ENCODE results near the gene KPNA5. TPM values are rescaled to one million over a fixed set of nuclear protein-coding genes. Genes with fewer than 3 reads are reported as not detected.

Gene KPNA5
- total RNA-seq, 1 donor from 2014 or later: 10.4 TPM

DNA sequence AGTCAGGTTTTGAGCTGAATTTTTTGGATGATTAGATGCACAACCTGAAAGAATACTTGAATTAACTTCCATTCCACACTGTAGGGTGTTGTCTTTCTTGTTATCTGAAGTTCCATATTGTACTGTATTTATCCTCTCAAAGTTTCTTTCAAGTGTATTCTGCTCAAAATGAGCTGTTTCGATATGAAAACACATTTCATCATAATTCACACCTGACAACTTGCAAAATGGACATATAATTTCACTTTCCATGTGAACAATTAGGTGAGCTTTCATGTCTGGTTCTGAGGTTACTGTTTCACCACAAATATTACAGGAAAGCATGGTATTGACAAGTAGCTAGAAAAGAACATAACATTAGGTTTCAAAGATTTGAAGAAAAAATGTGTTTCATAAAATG is 14.1 kb upstream of the KPNA5 start:
- H3K9me3 Mint-ChIP-seq (ENCODE audit: unreplicated experiment): no peaks in the 10 kb centered on the region
- H3K4me3 Mint-ChIP-seq (ENCODE audit: unreplicated experiment): peak overlapping the region; percentile 15
- no peak overlapping the region for H3K27ac Mint-ChIP-seq (ENCODE audit: unreplicated experiment)
- no peak for DNase-seq (ENCODE audit: extremely low spot score, unreplicated experiment)
- H3K27me3 Mint-ChIP-seq (ENCODE audit: unreplicated experiment): peaks cover 14% of the 10 kb centered on the region
- peaks cover 37% of the 10 kb centered on the region for H3K4me1 Mint-ChIP-seq (ENCODE audit: unreplicated experiment)
- no peaks in the 10 kb centered on the region for H3K36me3 Mint-ChIP-seq (ENCODE audit: unreplicated experiment)
- TF ChIP-seq, protein P1, sequence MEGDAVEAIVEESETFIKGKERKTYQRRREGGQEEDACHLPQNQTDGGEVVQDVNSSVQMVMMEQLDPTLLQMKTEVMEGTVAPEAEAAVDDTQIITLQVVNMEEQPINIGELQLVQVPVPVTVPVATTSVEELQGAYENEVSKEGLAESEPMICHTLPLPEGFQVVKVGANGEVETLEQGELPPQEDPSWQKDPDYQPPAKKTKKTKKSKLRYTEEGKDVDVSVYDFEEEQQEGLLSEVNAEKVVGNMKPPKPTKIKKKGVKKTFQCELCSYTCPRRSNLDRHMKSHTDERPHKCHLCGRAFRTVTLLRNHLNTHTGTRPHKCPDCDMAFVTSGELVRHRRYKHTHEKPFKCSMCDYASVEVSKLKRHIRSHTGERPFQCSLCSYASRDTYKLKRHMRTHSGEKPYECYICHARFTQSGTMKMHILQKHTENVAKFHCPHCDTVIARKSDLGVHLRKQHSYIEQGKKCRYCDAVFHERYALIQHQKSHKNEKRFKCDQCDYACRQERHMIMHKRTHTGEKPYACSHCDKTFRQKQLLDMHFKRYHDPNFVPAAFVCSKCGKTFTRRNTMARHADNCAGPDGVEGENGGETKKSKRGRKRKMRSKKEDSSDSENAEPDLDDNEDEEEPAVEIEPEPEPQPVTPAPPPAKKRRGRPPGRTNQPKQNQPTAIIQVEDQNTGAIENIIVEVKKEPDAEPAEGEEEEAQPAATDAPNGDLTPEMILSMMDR (IDR thresholded peaks at IDR 0.05): no peak

DNA sequence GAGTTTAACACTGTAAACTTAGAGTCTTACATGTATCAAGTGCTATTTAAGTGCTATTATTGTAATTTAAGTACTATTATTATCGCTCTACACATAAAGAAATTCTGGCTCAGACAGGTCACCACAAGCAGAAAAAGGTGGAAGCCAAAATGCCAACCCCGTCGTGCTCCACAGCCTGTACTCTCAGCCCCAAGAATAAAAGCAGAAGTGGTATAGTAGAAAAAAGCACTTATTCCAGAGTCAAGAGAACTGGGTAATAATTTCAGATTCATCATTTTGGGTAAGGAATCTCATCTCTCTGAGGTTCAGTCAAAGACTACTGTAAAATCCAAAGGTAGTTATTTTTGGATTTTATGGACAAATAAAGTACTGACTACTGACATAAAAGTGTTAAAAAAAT is 13.4 kb upstream of the KPNA5 start:
- TF ChIP-seq, protein P1 (IDR thresholded peaks at IDR 0.05): no peak
- Mint-ChIP-seq H3K27ac (ENCODE audit: unreplicated experiment) (peak overlapping the region; percentile 98), H3K9me3 (ENCODE audit: unreplicated experiment) (no peaks in the 10 kb centered on the region), H3K4me1 (ENCODE audit: unreplicated experiment) (peaks cover 37% of the 10 kb centered on the region), H3K36me3 (ENCODE audit: unreplicated experiment) (no peaks in the 10 kb centered on the region), H3K4me3 (ENCODE audit: unreplicated experiment) (peak overlapping the region; percentile 96), H3K27me3 (ENCODE audit: unreplicated experiment) (peaks cover 21% of the 10 kb centered on the region)
- DNase-seq (ENCODE audit: extremely low spot score, unreplicated experiment): no peak

DNA sequence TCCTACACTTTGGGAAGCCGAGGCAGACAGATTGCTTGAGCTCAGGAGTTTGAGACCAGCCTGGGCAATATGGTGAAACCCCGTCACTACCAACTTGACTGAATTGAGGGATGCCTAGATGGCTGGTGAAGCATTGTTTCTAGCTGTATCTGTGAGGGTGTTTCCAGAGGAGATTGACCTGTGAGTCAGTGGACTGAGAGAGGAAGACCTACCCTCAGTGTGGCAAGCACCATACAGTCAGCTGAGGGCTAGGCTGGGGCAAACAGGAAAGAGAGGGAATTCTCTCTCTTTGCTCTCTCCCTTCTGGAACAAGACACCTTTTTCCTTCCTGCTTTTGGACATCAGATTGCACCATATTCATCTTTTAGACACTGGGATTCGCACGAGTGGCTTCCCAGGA is 8.7 kb upstream of the KPNA5 start:
- Mint-ChIP-seq H3K4me3 (ENCODE audit: unreplicated experiment) (no peak overlapping the region), H3K27me3 (ENCODE audit: unreplicated experiment) (peaks cover 52% of the 10 kb centered on the region), H3K36me3 (ENCODE audit: unreplicated experiment) (no peaks in the 10 kb centered on the region), H3K4me1 (ENCODE audit: unreplicated experiment) (peaks cover 11% of the 10 kb centered on the region), H3K27ac (ENCODE audit: unreplicated experiment) (no peak overlapping the region), H3K9me3 (ENCODE audit: unreplicated experiment) (no peaks in the 10 kb centered on the region)
- TF ChIP-seq, protein P1 (IDR thresholded peaks at IDR 0.05): no peak
- DNase-seq (ENCODE audit: extremely low spot score, unreplicated experiment): no peak

GRCh38 chr6:116676021-116676420 is 5.0 kb upstream of the KPNA5 start:
- Mint-ChIP-seq H3K27ac (ENCODE audit: unreplicated experiment) (no peak overlapping the region), H3K4me1 (ENCODE audit: unreplicated experiment) (no peaks in the 10 kb centered on the region), H3K36me3 (ENCODE audit: unreplicated experiment) (no peaks in the 10 kb centered on the region), H3K4me3 (ENCODE audit: unreplicated experiment) (no peak overlapping the region), H3K9me3 (ENCODE audit: unreplicated experiment) (no peaks in the 10 kb centered on the region), H3K27me3 (ENCODE audit: unreplicated experiment) (peaks cover 45% of the 10 kb centered on the region)
- TF ChIP-seq, protein P1 (IDR thresholded peaks at IDR 0.05): no peak
- no peak for DNase-seq (ENCODE audit: extremely low spot score, unreplicated experiment)

DNA sequence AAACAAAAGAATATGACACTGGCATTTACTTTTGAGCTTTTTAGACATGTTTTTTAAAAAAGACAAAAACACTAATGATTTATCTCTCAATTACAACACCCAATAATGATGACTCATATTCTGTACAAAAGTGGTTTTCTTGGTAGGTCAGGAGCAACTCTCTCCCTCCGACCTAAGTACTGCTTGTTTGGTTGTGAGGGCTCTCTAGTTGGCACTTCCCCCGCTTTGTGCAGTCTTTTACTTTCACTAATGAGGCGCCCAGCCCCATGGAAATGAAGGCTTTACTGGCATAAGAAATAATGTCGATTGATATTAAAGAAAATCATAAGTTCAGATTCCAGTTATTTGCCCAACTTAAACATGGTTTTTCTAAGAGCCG is 1.3 kb downstream of the KPNA5 start:
- H3K9me3 Mint-ChIP-seq (ENCODE audit: unreplicated experiment): no peaks in the 10 kb centered on the region
- peak overlapping the region; percentile 96 for H3K4me3 Mint-ChIP-seq (ENCODE audit: unreplicated experiment)
- H3K36me3 Mint-ChIP-seq (ENCODE audit: unreplicated experiment): peaks cover 6% of the 10 kb centered on the region
- no peak for DNase-seq (ENCODE audit: extremely low spot score, unreplicated experiment)
- no peaks in the 10 kb centered on the region for H3K27me3 Mint-ChIP-seq (ENCODE audit: unreplicated experiment)
- H3K27ac Mint-ChIP-seq (ENCODE audit: unreplicated experiment): peak overlapping the region; percentile 62
- peaks cover 24% of the 10 kb centered on the region for H3K4me1 Mint-ChIP-seq (ENCODE audit: unreplicated experiment)
- TF ChIP-seq, protein P1 (IDR thresholded peaks at IDR 0.05): no peak

Measured in osteocyte (in vitro differentiated cells).